GM21360 (cell line): ENCODE measurements around the gene BRAT1.

Source experiments
- ATAC-seq: cut with Tn5 transposase; IDR thresholded peaks from one replicate; pipeline ENCODE4 v1.9.1; 2021; ENCODE audit warnings: mild to moderate bottlenecking, moderate library complexity; ENCODE audit not compliant: unreplicated experiment

BRAT1 gene

GRCh38 chr7:2585446-2585845, 30.1 kb upstream of the BRAT1 start:
- ATAC-seq = no peak

GRCh38 chr7:2583798-2584580, 28.7 kb upstream of the BRAT1 start:
- no peak for ATAC-seq

GRCh38 chr7:2582006-2582735, 26.8 kb upstream of the BRAT1 start:
- ATAC-seq = no peak

- no peak for ATAC-seq
These were observed 25.3 kb upstream of the BRAT1 start for GRCh38 chr7:2580636-2581035.

GRCh38 chr7:2577914-2578680, 22.8 kb upstream of the BRAT1 start:
- no peak for ATAC-seq

GRCh38 chr7:2576742-2577491, 21.6 kb upstream of the BRAT1 start:
- no peak for ATAC-seq

- no peak for ATAC-seq
These were observed 20.5 kb upstream of the BRAT1 start for GRCh38 chr7:2575733-2576340.

- ATAC-seq = no peak
These were observed 19.9 kb upstream of the BRAT1 start for GRCh38 chr7:2575046-2575732.

GRCh38 chr7:2573761-2574160, 18.4 kb upstream of the BRAT1 start:
- no peak for ATAC-seq

GRCh38 chr7:2572101-2572842, 16.9 kb upstream of the BRAT1 start:
- no peak for ATAC-seq

GRCh38 chr7:2571409-2571808, 16.1 kb upstream of the BRAT1 start:
- ATAC-seq = no peak

- ATAC-seq = no peak
These were observed 14.7 kb upstream of the BRAT1 start for GRCh38 chr7:2570021-2570420.

GRCh38 chr7:2569421-2569820, 14.1 kb upstream of the BRAT1 start:
- no peak for ATAC-seq

GRCh38 chr7:2568521-2569223, 13.3 kb upstream of the BRAT1 start:
- no peak for ATAC-seq

- no peak for ATAC-seq
These were observed 12.5 kb upstream of the BRAT1 start for GRCh38 chr7:2567679-2568278.

- peak; percentile 85 for ATAC-seq
These were observed 11.8 kb upstream of the BRAT1 start for GRCh38 chr7:2566890-2567678.

- ATAC-seq = no peak
These were observed 11.1 kb upstream of the BRAT1 start for GRCh38 chr7:2566348-2566889.
